Activated gamma-delta T cell treated with Interleukin-2 at 50 U/mL for 16 hours (primary cell): Measurements from ENCODE around the gene CENPO.

Source experiments
- DNase-seq: peaks from one replicate; pipeline ENCODE4 v3.0.0-alpha.2; 2020

Gene CENPO

GRCh38 chr2:24866946-24867345, 73.7 kb downstream of the CENPO start:
- no peak for DNase-seq

- no peak for DNase-seq
Measured at GRCh38 chr2:24870440-24870839, 77.2 kb downstream of the CENPO start.

- DNase-seq: no peak
Measured at GRCh38 chr2:24870891-24871705, 77.9 kb downstream of the CENPO start.

GRCh38 chr2:24871852-24872333, 78.7 kb downstream of the CENPO start:
- DNase-seq: no peak
